ENCODE data around the gene MALL.
"Not testable (repeated sequence)": the region's sequence is repeated elsewhere in the genome, so short reads cannot be mapped to it uniquely, and the experiment has no call there.

DNA sequence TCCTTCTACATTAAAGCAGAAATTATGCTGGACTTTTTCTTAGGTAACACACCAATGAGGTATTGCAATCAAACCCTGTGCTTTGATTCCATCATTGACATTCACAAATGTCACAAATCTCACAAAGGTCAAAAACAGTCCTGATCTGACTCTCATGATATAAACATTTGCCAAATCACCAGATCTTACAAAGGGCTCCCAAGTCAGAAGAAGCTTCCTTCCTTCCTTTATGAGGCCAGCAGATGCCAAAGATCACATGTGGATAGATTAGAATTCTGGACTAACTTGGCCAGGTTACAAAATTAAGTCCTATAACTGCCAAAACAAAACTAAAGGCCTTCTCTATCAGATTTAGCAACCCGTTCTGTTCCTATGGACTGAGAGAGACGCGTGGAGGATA lies 53.3 kb downstream of the MALL start:
- TF ChIP-seq, protein P1, sequence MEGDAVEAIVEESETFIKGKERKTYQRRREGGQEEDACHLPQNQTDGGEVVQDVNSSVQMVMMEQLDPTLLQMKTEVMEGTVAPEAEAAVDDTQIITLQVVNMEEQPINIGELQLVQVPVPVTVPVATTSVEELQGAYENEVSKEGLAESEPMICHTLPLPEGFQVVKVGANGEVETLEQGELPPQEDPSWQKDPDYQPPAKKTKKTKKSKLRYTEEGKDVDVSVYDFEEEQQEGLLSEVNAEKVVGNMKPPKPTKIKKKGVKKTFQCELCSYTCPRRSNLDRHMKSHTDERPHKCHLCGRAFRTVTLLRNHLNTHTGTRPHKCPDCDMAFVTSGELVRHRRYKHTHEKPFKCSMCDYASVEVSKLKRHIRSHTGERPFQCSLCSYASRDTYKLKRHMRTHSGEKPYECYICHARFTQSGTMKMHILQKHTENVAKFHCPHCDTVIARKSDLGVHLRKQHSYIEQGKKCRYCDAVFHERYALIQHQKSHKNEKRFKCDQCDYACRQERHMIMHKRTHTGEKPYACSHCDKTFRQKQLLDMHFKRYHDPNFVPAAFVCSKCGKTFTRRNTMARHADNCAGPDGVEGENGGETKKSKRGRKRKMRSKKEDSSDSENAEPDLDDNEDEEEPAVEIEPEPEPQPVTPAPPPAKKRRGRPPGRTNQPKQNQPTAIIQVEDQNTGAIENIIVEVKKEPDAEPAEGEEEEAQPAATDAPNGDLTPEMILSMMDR (IDR thresholded peaks at IDR 0.05; ENCODE audit: control extremely low read depth in 1 of 3, insufficient read depth in 1 of 3, low read depth in 1 of 3, low read length in 3 of 3) = not testable (repeated sequence)
- TF ChIP-seq KDM1A (IDR thresholded peaks at IDR 0.05; ENCODE audit: borderline replicate concordance, low read length); SP1 (IDR thresholded peaks at IDR 0.05; ENCODE audit: low read depth, low read length); POLR2A (IDR thresholded peaks at IDR 0.05; ENCODE audit: control extremely low read depth in 1 of 2, low read depth in 2 of 2, low read length in 2 of 2); EZH2 (IDR thresholded peaks at IDR 0.05; ENCODE audit: low read depth, low read length, severe bottlenecking); EGR1 (IDR thresholded peaks at IDR 0.05; ENCODE audit: borderline replicate concordance, low read depth, low read length); EP300 (IDR thresholded peaks at IDR 0.05; ENCODE audit: borderline replicate concordance in 1 of 2, low read depth in 2 of 2, low read length in 2 of 2); JUN (IDR thresholded peaks at IDR 0.05; ENCODE audit: low read depth, low read length); YY1 (IDR thresholded peaks at IDR 0.05; ENCODE audit: low read depth, low read length); ZNF274 (IDR thresholded peaks at IDR 0.05; ENCODE audit: borderline replicate concordance, extremely low read depth, low read length): not testable (repeated sequence)
- TF ChIP-seq, protein P2, sequence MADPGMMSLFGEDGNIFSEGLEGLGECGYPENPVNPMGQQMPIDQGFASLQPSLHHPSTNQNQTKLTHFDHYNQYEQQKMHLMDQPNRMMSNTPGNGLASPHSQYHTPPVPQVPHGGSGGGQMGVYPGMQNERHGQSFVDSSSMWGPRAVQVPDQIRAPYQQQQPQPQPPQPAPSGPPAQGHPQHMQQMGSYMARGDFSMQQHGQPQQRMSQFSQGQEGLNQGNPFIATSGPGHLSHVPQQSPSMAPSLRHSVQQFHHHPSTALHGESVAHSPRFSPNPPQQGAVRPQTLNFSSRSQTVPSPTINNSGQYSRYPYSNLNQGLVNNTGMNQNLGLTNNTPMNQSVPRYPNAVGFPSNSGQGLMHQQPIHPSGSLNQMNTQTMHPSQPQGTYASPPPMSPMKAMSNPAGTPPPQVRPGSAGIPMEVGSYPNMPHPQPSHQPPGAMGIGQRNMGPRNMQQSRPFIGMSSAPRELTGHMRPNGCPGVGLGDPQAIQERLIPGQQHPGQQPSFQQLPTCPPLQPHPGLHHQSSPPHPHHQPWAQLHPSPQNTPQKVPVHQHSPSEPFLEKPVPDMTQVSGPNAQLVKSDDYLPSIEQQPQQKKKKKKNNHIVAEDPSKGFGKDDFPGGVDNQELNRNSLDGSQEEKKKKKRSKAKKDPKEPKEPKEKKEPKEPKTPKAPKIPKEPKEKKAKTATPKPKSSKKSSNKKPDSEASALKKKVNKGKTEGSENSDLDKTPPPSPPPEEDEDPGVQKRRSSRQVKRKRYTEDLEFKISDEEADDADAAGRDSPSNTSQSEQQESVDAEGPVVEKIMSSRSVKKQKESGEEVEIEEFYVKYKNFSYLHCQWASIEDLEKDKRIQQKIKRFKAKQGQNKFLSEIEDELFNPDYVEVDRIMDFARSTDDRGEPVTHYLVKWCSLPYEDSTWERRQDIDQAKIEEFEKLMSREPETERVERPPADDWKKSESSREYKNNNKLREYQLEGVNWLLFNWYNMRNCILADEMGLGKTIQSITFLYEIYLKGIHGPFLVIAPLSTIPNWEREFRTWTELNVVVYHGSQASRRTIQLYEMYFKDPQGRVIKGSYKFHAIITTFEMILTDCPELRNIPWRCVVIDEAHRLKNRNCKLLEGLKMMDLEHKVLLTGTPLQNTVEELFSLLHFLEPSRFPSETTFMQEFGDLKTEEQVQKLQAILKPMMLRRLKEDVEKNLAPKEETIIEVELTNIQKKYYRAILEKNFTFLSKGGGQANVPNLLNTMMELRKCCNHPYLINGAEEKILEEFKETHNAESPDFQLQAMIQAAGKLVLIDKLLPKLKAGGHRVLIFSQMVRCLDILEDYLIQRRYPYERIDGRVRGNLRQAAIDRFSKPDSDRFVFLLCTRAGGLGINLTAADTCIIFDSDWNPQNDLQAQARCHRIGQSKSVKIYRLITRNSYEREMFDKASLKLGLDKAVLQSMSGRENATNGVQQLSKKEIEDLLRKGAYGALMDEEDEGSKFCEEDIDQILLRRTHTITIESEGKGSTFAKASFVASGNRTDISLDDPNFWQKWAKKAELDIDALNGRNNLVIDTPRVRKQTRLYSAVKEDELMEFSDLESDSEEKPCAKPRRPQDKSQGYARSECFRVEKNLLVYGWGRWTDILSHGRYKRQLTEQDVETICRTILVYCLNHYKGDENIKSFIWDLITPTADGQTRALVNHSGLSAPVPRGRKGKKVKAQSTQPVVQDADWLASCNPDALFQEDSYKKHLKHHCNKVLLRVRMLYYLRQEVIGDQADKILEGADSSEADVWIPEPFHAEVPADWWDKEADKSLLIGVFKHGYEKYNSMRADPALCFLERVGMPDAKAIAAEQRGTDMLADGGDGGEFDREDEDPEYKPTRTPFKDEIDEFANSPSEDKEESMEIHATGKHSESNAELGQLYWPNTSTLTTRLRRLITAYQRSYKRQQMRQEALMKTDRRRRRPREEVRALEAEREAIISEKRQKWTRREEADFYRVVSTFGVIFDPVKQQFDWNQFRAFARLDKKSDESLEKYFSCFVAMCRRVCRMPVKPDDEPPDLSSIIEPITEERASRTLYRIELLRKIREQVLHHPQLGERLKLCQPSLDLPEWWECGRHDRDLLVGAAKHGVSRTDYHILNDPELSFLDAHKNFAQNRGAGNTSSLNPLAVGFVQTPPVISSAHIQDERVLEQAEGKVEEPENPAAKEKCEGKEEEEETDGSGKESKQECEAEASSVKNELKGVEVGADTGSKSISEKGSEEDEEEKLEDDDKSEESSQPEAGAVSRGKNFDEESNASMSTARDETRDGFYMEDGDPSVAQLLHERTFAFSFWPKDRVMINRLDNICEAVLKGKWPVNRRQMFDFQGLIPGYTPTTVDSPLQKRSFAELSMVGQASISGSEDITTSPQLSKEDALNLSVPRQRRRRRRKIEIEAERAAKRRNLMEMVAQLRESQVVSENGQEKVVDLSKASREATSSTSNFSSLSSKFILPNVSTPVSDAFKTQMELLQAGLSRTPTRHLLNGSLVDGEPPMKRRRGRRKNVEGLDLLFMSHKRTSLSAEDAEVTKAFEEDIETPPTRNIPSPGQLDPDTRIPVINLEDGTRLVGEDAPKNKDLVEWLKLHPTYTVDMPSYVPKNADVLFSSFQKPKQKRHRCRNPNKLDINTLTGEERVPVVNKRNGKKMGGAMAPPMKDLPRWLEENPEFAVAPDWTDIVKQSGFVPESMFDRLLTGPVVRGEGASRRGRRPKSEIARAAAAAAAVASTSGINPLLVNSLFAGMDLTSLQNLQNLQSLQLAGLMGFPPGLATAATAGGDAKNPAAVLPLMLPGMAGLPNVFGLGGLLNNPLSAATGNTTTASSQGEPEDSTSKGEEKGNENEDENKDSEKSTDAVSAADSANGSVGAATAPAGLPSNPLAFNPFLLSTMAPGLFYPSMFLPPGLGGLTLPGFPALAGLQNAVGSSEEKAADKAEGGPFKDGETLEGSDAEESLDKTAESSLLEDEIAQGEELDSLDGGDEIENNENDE (IDR thresholded peaks at IDR 0.05; ENCODE audit: insufficient replicate concordance, low read length) = not testable (repeated sequence)
- TF ChIP-seq, protein P3, sequence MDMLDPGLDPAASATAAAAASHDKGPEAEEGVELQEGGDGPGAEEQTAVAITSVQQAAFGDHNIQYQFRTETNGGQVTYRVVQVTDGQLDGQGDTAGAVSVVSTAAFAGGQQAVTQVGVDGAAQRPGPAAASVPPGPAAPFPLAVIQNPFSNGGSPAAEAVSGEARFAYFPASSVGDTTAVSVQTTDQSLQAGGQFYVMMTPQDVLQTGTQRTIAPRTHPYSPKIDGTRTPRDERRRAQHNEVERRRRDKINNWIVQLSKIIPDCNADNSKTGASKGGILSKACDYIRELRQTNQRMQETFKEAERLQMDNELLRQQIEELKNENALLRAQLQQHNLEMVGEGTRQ (IDR thresholded peaks at IDR 0.05; ENCODE audit: low read length) = not testable (repeated sequence)
